Thyroid gland (tissue), 4 donors: ENCODE results near the gene PDGFA.

Source experiments
- CTCF ChIP-seq, 6 experiments: fragments of 200-600 bp in 3 of 6; fragments of 450-650 bp in 3 of 6; sonication (generic) in 3 of 6; IDR thresholded peaks; one replicate each; pipeline ENCODE4 v1.5.1; 2016 to 2019; ENCODE audit warnings: antibody characterized with exemption in 6 of 6, mild to moderate bottlenecking in 2 of 6, inconsistent platforms in 1 of 6, moderate library complexity in 1 of 6
- POLR2A ChIP-seq, 2 donors: fragments of 450-650 bp; IDR thresholded peaks; one replicate each; pipeline ENCODE4 v1.6.1; 2017; ENCODE audit warnings: antibody characterized with exemption in 2 of 2, mild to moderate bottlenecking in 2 of 2, moderate library complexity in 1 of 2

GRCh38 chr7:564176-564865, 44.7 kb upstream of the PDGFA start:
- no peak for TF ChIP-seq POLR2A (IDR thresholded peaks at IDR 0.05)
- TF ChIP-seq CTCF (IDR thresholded peaks at IDR 0.05), result no peak
